ENCODE data around the gene CASS4. TPM values are rescaled to one million over a fixed set of nuclear protein-coding genes. Genes with fewer than 3 reads are reported as not detected.
A peak's percentile ranks its signal among the peaks of the same experiment; 100 is the strongest.
"Not testable (repeated sequence)": the region's sequence is repeated elsewhere in the genome, so short reads cannot be mapped to it uniquely, and the experiment has no call there.

The CASS4 gene
- total RNA-seq, 1 donor from 2014 or later = not detected

GRCh38 chr20:56389807-56390206, 22.3 kb upstream of the CASS4 start:
- no peak for FAIRE-seq

DNA sequence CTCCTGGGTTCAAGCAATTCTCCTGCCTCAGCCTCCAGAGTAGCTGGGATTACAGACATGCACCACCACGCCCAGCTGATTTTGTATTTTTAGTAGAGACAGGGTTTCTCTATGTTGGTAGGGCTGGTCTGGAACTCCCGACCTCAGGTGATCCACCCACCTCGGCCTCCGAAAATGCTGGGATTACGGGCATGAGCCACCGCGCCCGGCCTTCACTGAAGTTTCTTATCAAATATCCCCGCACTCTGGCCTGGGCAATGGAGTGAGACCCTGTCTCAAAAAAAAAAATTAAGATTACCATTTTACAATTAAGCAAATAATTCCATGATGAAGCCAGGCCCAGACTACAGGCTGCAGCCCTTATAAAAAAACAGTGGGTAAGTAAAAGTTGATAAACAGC, 21.7 kb upstream of the CASS4 start:
- not testable (repeated sequence) for H3K36me3 ChIP-seq (ENCODE audit: control insufficient read depth, insufficient read depth, low read length); H3K27me3 ChIP-seq (ENCODE audit: control insufficient read depth, insufficient read depth, low read length); DNase-seq (ENCODE audit: low read depth); FAIRE-seq; H3K4me3 ChIP-seq (ENCODE audit: low read depth, low read length)

More at GRCh38 chr20:56389807-56390206, 22.3 kb upstream of the CASS4 start:
- DNase-seq (ENCODE audit: low read depth) = no peak
- no peak overlapping the region for H3K4me3 ChIP-seq (ENCODE audit: low read depth, low read length)
- peaks cover 1% of the 10 kb centered on the region for H3K36me3 ChIP-seq (ENCODE audit: control insufficient read depth, insufficient read depth, low read length)
- no peak for TF ChIP-seq CTCF (IDR thresholded peaks at IDR 0.05; ENCODE audit: insufficient read depth, low read length, severe bottlenecking)
- H3K27me3 ChIP-seq (ENCODE audit: control insufficient read depth, insufficient read depth, low read length) = no peaks in the 10 kb centered on the region

- no peak for FAIRE-seq
- Histone ChIP-seq H3K4me3 (ENCODE audit: low read depth, low read length) (peak overlapping the region; percentile 78), H3K36me3 (ENCODE audit: control insufficient read depth, insufficient read depth, low read length) (peaks cover 5% of the 10 kb centered on the region), H3K27me3 (ENCODE audit: control insufficient read depth, insufficient read depth, low read length) (no peaks in the 10 kb centered on the region)
- no peak for DNase-seq (ENCODE audit: low read depth)
- TF ChIP-seq CTCF (IDR thresholded peaks at IDR 0.05; ENCODE audit: insufficient read depth, low read length, severe bottlenecking) = no peak
These were observed 21.0 kb upstream of the CASS4 start for GRCh38 chr20:56391037-56391436.

- Histone ChIP-seq H3K4me3 (ENCODE audit: low read depth, low read length) (peak overlapping the region; percentile 78), H3K36me3 (ENCODE audit: control insufficient read depth, insufficient read depth, low read length) (peaks cover 5% of the 10 kb centered on the region), H3K27me3 (ENCODE audit: control insufficient read depth, insufficient read depth, low read length) (no peaks in the 10 kb centered on the region)
- FAIRE-seq (no peak), DNase-seq (ENCODE audit: low read depth) (no peak)
- TF ChIP-seq CTCF (IDR thresholded peaks at IDR 0.05; ENCODE audit: insufficient read depth, low read length, severe bottlenecking) = no peak
These were observed 20.4 kb upstream of the CASS4 start for GRCh38 chr20:56391596-56392131.

- DNase-seq (ENCODE audit: low read depth) (peak; percentile 99), FAIRE-seq (no peak)
- peaks cover 8% of the 10 kb centered on the region for H3K36me3 ChIP-seq (ENCODE audit: control insufficient read depth, insufficient read depth, low read length)
- peak within 1 kb of the TSS; percentile 78 for H3K4me3 ChIP-seq (ENCODE audit: low read depth, low read length)
- TF ChIP-seq CTCF (IDR thresholded peaks at IDR 0.05; ENCODE audit: insufficient read depth, low read length, severe bottlenecking) = no peak
- H3K27me3 ChIP-seq (ENCODE audit: control insufficient read depth, insufficient read depth, low read length) = no peaks in the 10 kb centered on the region
These were observed 19.8 kb upstream of the CASS4 start, which contains the start of the genes AURKA and CSTF1 for GRCh38 chr20:56392132-56392880. Gene AURKA (minus strand): TSS chr20:56392215. CDS start chr20:56388197, 4,018 bp downstream. Gene CSTF1 (plus strand): TSS chr20:56392645. CDS start chr20:56395553, 2,908 bp downstream.

GRCh38 chr20:56392881-56393482, 19.1 kb upstream of the CASS4 start:
- FAIRE-seq = no peak

More at GRCh38 chr20:56392881-56393482, 19.1 kb upstream of the CASS4 start:
- TF ChIP-seq CTCF (IDR thresholded peaks at IDR 0.05; ENCODE audit: insufficient read depth, low read length, severe bottlenecking) = no peak
- H3K27me3 ChIP-seq (ENCODE audit: control insufficient read depth, insufficient read depth, low read length) = no peaks in the 10 kb centered on the region
- DNase-seq (ENCODE audit: low read depth) = no peak
- H3K36me3 ChIP-seq (ENCODE audit: control insufficient read depth, insufficient read depth, low read length) = peaks cover 9% of the 10 kb centered on the region
- H3K4me3 ChIP-seq (ENCODE audit: low read depth, low read length) = peak overlapping the region; percentile 78
